ENCODE data around the gene CDK6.

The CDK6 gene

GRCh38 chr7:92639213-92639896 lies 197.0 kb downstream of the CDK6 start:
- no peak for DNase-seq

GRCh38 chr7:92636018-92636560 lies 200.3 kb downstream of the CDK6 start:
- no peak for DNase-seq

- DNase-seq = no peak
These were observed 200.8 kb downstream of the CDK6 start for GRCh38 chr7:92635538-92635937.

- peak; percentile 79 for DNase-seq
These were observed 201.4 kb downstream of the CDK6 start for GRCh38 chr7:92634924-92635519.

- peak; percentile 48 for DNase-seq
These were observed 202.2 kb downstream of the CDK6 start for GRCh38 chr7:92634205-92634604.

GRCh38 chr7:92633211-92633906 lies 203.0 kb downstream of the CDK6 start:
- DNase-seq = peak; percentile 96

GRCh38 chr7:92632791-92633190 lies 203.6 kb downstream of the CDK6 start:
- no peak for DNase-seq

GRCh38 chr7:92631850-92632487 lies 204.4 kb downstream of the CDK6 start:
- DNase-seq = no peak

- no peak for DNase-seq
These were observed 205.1 kb downstream of the CDK6 start for GRCh38 chr7:92631067-92631849.

- DNase-seq = no peak
These were observed 206.6 kb downstream of the CDK6 start for GRCh38 chr7:92629779-92630178.

- DNase-seq = no peak
These were observed 208.4 kb downstream of the CDK6 start for GRCh38 chr7:92627956-92628355.

- DNase-seq = no peak
These were observed 210.0 kb downstream of the CDK6 start for GRCh38 chr7:92626281-92626809.

- no peak for DNase-seq
These were observed 210.8 kb downstream of the CDK6 start for GRCh38 chr7:92625617-92626016.

- no peak for DNase-seq
These were observed 211.9 kb downstream of the CDK6 start for GRCh38 chr7:92624298-92624996.

- DNase-seq = no peak
These were observed 212.8 kb downstream of the CDK6 start for GRCh38 chr7:92623544-92623943.

- DNase-seq = no peak
These were observed 213.7 kb downstream of the CDK6 start for GRCh38 chr7:92622685-92623084.

- no peak for DNase-seq
These were observed 214.3 kb downstream of the CDK6 start for GRCh38 chr7:92622030-92622429.

GRCh38 chr7:92621561-92622023 lies 214.8 kb downstream of the CDK6 start:
- no peak for DNase-seq

- DNase-seq = peak; percentile 94
These were observed 215.3 kb downstream of the CDK6 start for GRCh38 chr7:92621026-92621540.

- DNase-seq = no peak
These were observed 220.5 kb downstream of the CDK6 start for GRCh38 chr7:92615861-92616260.

- DNase-seq = no peak
These were observed 221.7 kb downstream of the CDK6 start for GRCh38 chr7:92614660-92615174.

Data from fibroblast of upper back skin (primary cell).